ENCODE results near the gene UBB. TPM values are rescaled to one million over a fixed set of nuclear protein-coding genes. Genes with fewer than 3 reads are reported as not detected.
A peak's percentile ranks its signal among the peaks of the same experiment; 100 is the strongest.

Gene UBB
- total RNA-seq, 1 experiment from 2014 or later = 2,497 TPM

DNA sequence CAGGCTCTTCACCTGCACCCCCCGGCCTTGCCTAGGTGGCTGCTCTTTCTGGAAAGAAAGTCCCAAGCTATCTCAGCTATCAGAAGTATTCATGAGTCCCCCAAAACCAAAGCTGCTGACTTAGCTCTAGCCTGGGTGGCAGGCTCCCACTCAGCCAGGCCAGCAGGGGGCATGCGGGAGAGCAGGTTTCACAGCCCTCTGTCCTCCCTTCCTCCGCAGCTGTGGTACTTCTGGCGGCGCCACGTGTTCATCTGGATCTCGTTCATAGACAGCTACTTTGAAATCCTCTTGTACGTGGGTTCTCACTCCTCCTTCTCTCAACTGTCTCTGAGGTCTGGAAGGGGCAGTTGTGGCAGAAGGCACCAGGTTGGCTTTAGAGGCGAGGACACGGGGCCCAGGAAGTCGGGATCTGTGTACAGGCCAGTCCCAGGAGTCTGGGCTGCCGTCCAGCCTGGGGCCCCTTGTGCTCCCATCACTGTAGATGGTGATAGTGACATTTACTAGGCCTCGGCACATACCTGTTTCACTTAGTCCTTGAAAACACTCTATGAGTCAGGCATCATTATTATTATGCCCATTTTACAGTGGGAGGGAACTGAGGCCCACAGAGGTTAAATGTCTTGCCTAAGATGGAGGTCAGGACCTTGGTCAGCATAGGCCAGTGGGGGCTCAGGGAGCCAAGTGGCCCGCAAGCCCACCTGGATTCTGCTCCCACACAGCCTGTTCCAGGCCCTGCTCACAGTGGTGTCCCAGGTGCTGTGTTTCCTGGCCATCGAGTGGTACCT lies 47.4 kb downstream of the UBB start:
- BruUV-seq (replicated peaks) = no TSS peak
- intact Hi-C loops (cut with micrococcal nuclease; ENCODE audit: unreplicated experiment) = no loop called here

DNA sequence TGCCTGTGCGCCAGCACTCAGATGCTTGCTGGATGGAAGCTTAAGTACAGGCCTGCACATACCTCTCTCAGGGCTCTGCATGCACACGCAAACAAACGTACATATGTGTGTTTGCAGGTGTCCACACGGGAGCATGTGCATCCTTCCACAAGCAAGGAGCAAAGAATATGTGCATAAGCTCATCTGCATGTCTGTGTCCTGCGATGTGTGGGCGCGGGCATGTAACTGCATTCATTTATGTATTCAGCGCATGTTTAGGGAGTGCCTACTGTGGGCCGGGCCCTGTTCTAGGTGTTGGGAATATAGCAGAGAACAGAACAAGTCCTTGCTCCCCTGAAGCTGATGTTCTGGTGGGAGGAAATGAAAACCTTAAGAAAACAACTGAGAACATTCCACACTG lies 48.2 kb downstream of the UBB start:
- no peak overlapping the region for H3K27ac ChIP-seq (ENCODE audit: low read depth, low read length, poor library complexity, severe bottlenecking)
- no peaks in the 10 kb centered on the region for H3K9me3 ChIP-seq (ENCODE audit: low read depth, low read length, poor library complexity, severe bottlenecking)
- H3K4me3 ChIP-seq (ENCODE audit: low read depth, low read length, poor library complexity, severe bottlenecking) = no peak overlapping the region
- ChIA-PET CTCF (no interaction called here), POLR2A (ENCODE audit: low non-redundant PET) (no interaction called here)
- no TSS peak for BruUV-seq (replicated peaks)
- no peaks in the 10 kb centered on the region for H3K27me3 ChIP-seq (replicated peaks; ENCODE audit: insufficient read depth, low read depth, low read length, poor library complexity)
- no peaks in the 10 kb centered on the region for H3K4me1 ChIP-seq (ENCODE audit: insufficient read depth, low read length, poor library complexity, severe bottlenecking)
- DNase-seq (ENCODE audit: low spot score) = no peak
- H3K36me3 ChIP-seq (ENCODE audit: insufficient read depth, low read length, poor library complexity, severe bottlenecking) = no peaks in the 10 kb centered on the region
- intact Hi-C loops (cut with micrococcal nuclease; ENCODE audit: unreplicated experiment) = no loop called here
- TF ChIP-seq, protein P1, sequence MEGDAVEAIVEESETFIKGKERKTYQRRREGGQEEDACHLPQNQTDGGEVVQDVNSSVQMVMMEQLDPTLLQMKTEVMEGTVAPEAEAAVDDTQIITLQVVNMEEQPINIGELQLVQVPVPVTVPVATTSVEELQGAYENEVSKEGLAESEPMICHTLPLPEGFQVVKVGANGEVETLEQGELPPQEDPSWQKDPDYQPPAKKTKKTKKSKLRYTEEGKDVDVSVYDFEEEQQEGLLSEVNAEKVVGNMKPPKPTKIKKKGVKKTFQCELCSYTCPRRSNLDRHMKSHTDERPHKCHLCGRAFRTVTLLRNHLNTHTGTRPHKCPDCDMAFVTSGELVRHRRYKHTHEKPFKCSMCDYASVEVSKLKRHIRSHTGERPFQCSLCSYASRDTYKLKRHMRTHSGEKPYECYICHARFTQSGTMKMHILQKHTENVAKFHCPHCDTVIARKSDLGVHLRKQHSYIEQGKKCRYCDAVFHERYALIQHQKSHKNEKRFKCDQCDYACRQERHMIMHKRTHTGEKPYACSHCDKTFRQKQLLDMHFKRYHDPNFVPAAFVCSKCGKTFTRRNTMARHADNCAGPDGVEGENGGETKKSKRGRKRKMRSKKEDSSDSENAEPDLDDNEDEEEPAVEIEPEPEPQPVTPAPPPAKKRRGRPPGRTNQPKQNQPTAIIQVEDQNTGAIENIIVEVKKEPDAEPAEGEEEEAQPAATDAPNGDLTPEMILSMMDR (conservative IDR thresholded peaks at IDR 0.05; ENCODE audit: low read depth, low read length) = no peak
- TF ChIP-seq EZH2 (IDR thresholded peaks at IDR 0.05; ENCODE audit: borderline replicate concordance, low read depth, low read length, poor library complexity, severe bottlenecking) = no peak

More for the DNA sequence above, 47.4 kb downstream of the UBB start:
- Histone ChIP-seq H3K4me3 (ENCODE audit: low read depth, low read length, poor library complexity, severe bottlenecking) (no peak overlapping the region), H3K27me3 (replicated peaks; ENCODE audit: insufficient read depth, low read depth, low read length, poor library complexity) (no peaks in the 10 kb centered on the region), H3K36me3 (ENCODE audit: insufficient read depth, low read length, poor library complexity, severe bottlenecking) (no peaks in the 10 kb centered on the region), H3K27ac (ENCODE audit: low read depth, low read length, poor library complexity, severe bottlenecking) (no peak overlapping the region), H3K4me1 (ENCODE audit: insufficient read depth, low read length, poor library complexity, severe bottlenecking) (no peaks in the 10 kb centered on the region), H3K9me3 (ENCODE audit: low read depth, low read length, poor library complexity, severe bottlenecking) (no peaks in the 10 kb centered on the region)
- ChIA-PET CTCF (interaction anchor here (0.6 to 1.7 kb wide), 5 partner anchors 10 to 92 kb away, joined by 3 to 12 read pairs (median 4); no protein-coding TSS in a partner anchor), POLR2A (ENCODE audit: low non-redundant PET) (no interaction called here)
- TF ChIP-seq, protein P1 (conservative IDR thresholded peaks at IDR 0.05; ENCODE audit: low read depth, low read length) = peak; percentile 70
- no peak for TF ChIP-seq EZH2 (IDR thresholded peaks at IDR 0.05; ENCODE audit: borderline replicate concordance, low read depth, low read length, poor library complexity, severe bottlenecking)
- DNase-seq (ENCODE audit: low spot score) = peak; percentile 77

DNA sequence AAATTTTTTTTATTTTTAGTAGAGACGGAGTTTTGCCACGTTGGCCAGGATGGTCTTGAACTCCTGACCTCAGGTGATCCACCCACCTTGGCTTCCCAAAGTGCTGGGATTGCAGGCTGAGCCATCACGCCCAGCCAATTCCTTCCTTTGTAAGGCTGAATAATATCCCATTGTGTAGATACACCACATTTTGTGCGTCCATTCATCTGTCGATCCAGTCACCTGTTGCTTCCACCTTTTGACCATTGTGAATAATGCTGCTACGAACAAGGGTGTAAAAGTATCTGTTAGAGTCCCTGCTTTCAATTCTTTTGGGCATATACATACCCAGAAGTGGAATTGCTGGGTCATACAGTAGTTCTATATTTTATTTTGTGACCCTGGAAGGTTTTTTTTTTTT lies 49.8 kb downstream of the UBB start:
- POLR2A ChIA-PET (ENCODE audit: low non-redundant PET) = no interaction called here

More for the DNA sequence above, 49.8 kb downstream of the UBB start:
- H3K4me3 ChIP-seq (ENCODE audit: low read depth, low read length, poor library complexity, severe bottlenecking) = no peak overlapping the region
- no peaks in the 10 kb centered on the region for H3K4me1 ChIP-seq (ENCODE audit: insufficient read depth, low read length, poor library complexity, severe bottlenecking)
- H3K36me3 ChIP-seq (ENCODE audit: insufficient read depth, low read length, poor library complexity, severe bottlenecking) = no peaks in the 10 kb centered on the region
- H3K9me3 ChIP-seq (ENCODE audit: low read depth, low read length, poor library complexity, severe bottlenecking) = no peaks in the 10 kb centered on the region
- TF ChIP-seq, protein P1 (conservative IDR thresholded peaks at IDR 0.05; ENCODE audit: low read depth, low read length) = no peak
- TF ChIP-seq EZH2 (IDR thresholded peaks at IDR 0.05; ENCODE audit: borderline replicate concordance, low read depth, low read length, poor library complexity, severe bottlenecking) = no peak
- intact Hi-C loops (cut with micrococcal nuclease; ENCODE audit: unreplicated experiment) = no loop called here
- BruUV-seq (replicated peaks) = no TSS peak
- no peak for DNase-seq (ENCODE audit: low spot score)
- CTCF ChIA-PET = no interaction called here
- no peak overlapping the region for H3K27ac ChIP-seq (ENCODE audit: low read depth, low read length, poor library complexity, severe bottlenecking)
- H3K27me3 ChIP-seq (replicated peaks; ENCODE audit: insufficient read depth, low read depth, low read length, poor library complexity) = no peaks in the 10 kb centered on the region
